ENCODE data around the gene VMO1.

Gene VMO1

GRCh38 chr17:4822835-4823234 is 36.7 kb upstream of the VMO1 start:
- H2BK15ac ChIP-seq (ENCODE audit: low read depth, poor library complexity, severe bottlenecking): no peak overlapping the region
- no peak overlapping the region for H3K18ac ChIP-seq (ENCODE audit: low read depth in 1 of 2, low read length in 2 of 2)
- H3K4me1 ChIP-seq (ENCODE audit: control insufficient read depth, insufficient read depth, low read depth, low read length): no peaks in the 10 kb centered on the region
- no peak overlapping the region for H3K9ac ChIP-seq (ENCODE audit: low read length)
- no peak overlapping the region for H4K91ac ChIP-seq (ENCODE audit: low read length)
- H3K79me1 ChIP-seq (replicated peaks; ENCODE audit: low read length, poor library complexity, severe bottlenecking): no peaks in the 10 kb centered on the region
- no peaks in the 10 kb centered on the region for H3K9me3 ChIP-seq (ENCODE audit: control insufficient read depth, low read length)
- no peak overlapping the region for H2BK12ac ChIP-seq (ENCODE audit: low read length in 2 of 2)
- H3K4me3 ChIP-seq (ENCODE audit: insufficient read depth in 1 of 2, low read depth in 1 of 2, low read length in 2 of 2): no peak overlapping the region
- H3K36me3 ChIP-seq (ENCODE audit: control insufficient read depth in 1 of 2, insufficient read depth in 2 of 2, low read depth in 1 of 2, low read length in 2 of 2): peaks cover 39 to 40% of the 10 kb centered on the region in 2 experiments
- H2BK120ac ChIP-seq (ENCODE audit: low read depth, low read length): no peak overlapping the region
- no peak overlapping the region for H2AFZ ChIP-seq (ENCODE audit: low read depth, low read length)
- H3K14ac ChIP-seq (ENCODE audit: low read length in 2 of 2): no peak overlapping the region
- no peaks in the 10 kb centered on the region for H3K27me3 ChIP-seq (ENCODE audit: control insufficient read depth in 1 of 2, insufficient read depth in 1 of 2, low read length in 2 of 2)
- H3K4ac ChIP-seq (ENCODE audit: low read depth in 1 of 2, low read length in 2 of 2): no peak overlapping the region
- H3K23ac ChIP-seq (ENCODE audit: low read length in 2 of 2): no peak overlapping the region
- H3K4me2 ChIP-seq (ENCODE audit: low read length, poor library complexity, severe bottlenecking): no peak overlapping the region
- DNase-seq: no peak
- no peak overlapping the region for H3K27ac ChIP-seq (ENCODE audit: low read length, poor library complexity, severe bottlenecking)
- no peak overlapping the region for H4K8ac ChIP-seq (ENCODE audit: low read length)
- WGBS: 92% methylated on average over 3 of the region's 3 CpGs
- no peak overlapping the region for H2AK5ac ChIP-seq (ENCODE audit: low read length, severe bottlenecking)
- no peak overlapping the region for H2BK5ac ChIP-seq (ENCODE audit: low read depth, low read length, poor library complexity, severe bottlenecking)

- Histone ChIP-seq H2AFZ (ENCODE audit: low read depth, low read length) (no peak overlapping the region), H2BK5ac (ENCODE audit: low read depth, low read length, poor library complexity, severe bottlenecking) (no peak overlapping the region), H3K36me3 (ENCODE audit: control insufficient read depth in 1 of 2, insufficient read depth in 2 of 2, low read depth in 1 of 2, low read length in 2 of 2) (peaks cover 67 to 69% of the 10 kb centered on the region in 2 experiments), H3K4me2 (ENCODE audit: low read length, poor library complexity, severe bottlenecking) (no peak overlapping the region), H3K4me3 (ENCODE audit: insufficient read depth in 1 of 2, low read depth in 1 of 2, low read length in 2 of 2) (no peak overlapping the region), H3K9me3 (ENCODE audit: control insufficient read depth, low read length) (no peaks in the 10 kb centered on the region), H3K27ac (ENCODE audit: low read length, poor library complexity, severe bottlenecking) (no peak overlapping the region), H3K4me1 (ENCODE audit: control insufficient read depth, insufficient read depth, low read depth, low read length) (no peaks in the 10 kb centered on the region), H4K91ac (ENCODE audit: low read length) (no peak overlapping the region), H3K79me1 (replicated peaks; ENCODE audit: low read length, poor library complexity, severe bottlenecking) (peaks cover 2% of the 10 kb centered on the region), H3K9ac (ENCODE audit: low read length) (no peak overlapping the region), H2BK120ac (ENCODE audit: low read depth, low read length) (no peak overlapping the region), H3K27me3 (ENCODE audit: control insufficient read depth in 1 of 2, insufficient read depth in 1 of 2, low read length in 2 of 2) (no peaks in the 10 kb centered on the region), H2AK5ac (ENCODE audit: low read length, severe bottlenecking) (no peak overlapping the region), H3K4ac (ENCODE audit: low read depth in 1 of 2, low read length in 2 of 2) (no peak overlapping the region), H2BK12ac (ENCODE audit: low read length in 2 of 2) (no peak overlapping the region), H3K14ac (ENCODE audit: low read length in 2 of 2) (no peak overlapping the region), H3K18ac (ENCODE audit: low read depth in 1 of 2, low read length in 2 of 2) (no peak overlapping the region), H4K8ac (ENCODE audit: low read length) (no peak overlapping the region), H2BK15ac (ENCODE audit: low read depth, poor library complexity, severe bottlenecking) (no peak overlapping the region), H3K23ac (ENCODE audit: low read length in 2 of 2) (no peak overlapping the region)
- WGBS: 82% methylated on average over 12 of the region's 12 CpGs
- no peak for DNase-seq
Measured at GRCh38 chr17:4818276-4818675, 32.1 kb upstream of the VMO1 start.

GRCh38 chr17:4816826-4817225 is 30.7 kb upstream of the VMO1 start:
- Histone ChIP-seq H4K8ac (ENCODE audit: low read length) (no peak overlapping the region), H3K14ac (ENCODE audit: low read length in 2 of 2) (no peak overlapping the region), H2BK120ac (ENCODE audit: low read depth, low read length) (no peak overlapping the region), H3K27me3 (ENCODE audit: control insufficient read depth in 1 of 2, insufficient read depth in 1 of 2, low read length in 2 of 2) (no peaks in the 10 kb centered on the region), H2BK12ac (ENCODE audit: low read length in 2 of 2) (no peak overlapping the region), H3K18ac (ENCODE audit: low read depth in 1 of 2, low read length in 2 of 2) (no peak overlapping the region), H2AFZ (ENCODE audit: low read depth, low read length) (no peak overlapping the region), H3K27ac (ENCODE audit: low read length, poor library complexity, severe bottlenecking) (no peak overlapping the region), H3K23ac (ENCODE audit: low read length in 2 of 2) (no peak overlapping the region), H3K4me1 (ENCODE audit: control insufficient read depth, insufficient read depth, low read depth, low read length) (no peaks in the 10 kb centered on the region), H2AK5ac (ENCODE audit: low read length, severe bottlenecking) (no peak overlapping the region), H3K36me3 (ENCODE audit: control insufficient read depth in 1 of 2, insufficient read depth in 2 of 2, low read depth in 1 of 2, low read length in 2 of 2) (peaks cover 58 to 60% of the 10 kb centered on the region in 2 experiments), H3K4me3 (ENCODE audit: insufficient read depth in 1 of 2, low read depth in 1 of 2, low read length in 2 of 2) (no peak overlapping the region), H2BK15ac (ENCODE audit: low read depth, poor library complexity, severe bottlenecking) (no peak overlapping the region), H2BK5ac (ENCODE audit: low read depth, low read length, poor library complexity, severe bottlenecking) (no peak overlapping the region), H3K9me3 (ENCODE audit: control insufficient read depth, low read length) (no peaks in the 10 kb centered on the region), H3K9ac (ENCODE audit: low read length) (no peak overlapping the region), H3K4ac (ENCODE audit: low read depth in 1 of 2, low read length in 2 of 2) (no peak overlapping the region), H3K4me2 (ENCODE audit: low read length, poor library complexity, severe bottlenecking) (no peak overlapping the region), H3K79me1 (replicated peaks; ENCODE audit: low read length, poor library complexity, severe bottlenecking) (peaks cover 2% of the 10 kb centered on the region), H4K91ac (ENCODE audit: low read length) (no peak overlapping the region)
- no peak for DNase-seq
- 97% methylated on average over 13 of the region's 13 CpGs for WGBS

GRCh38 chr17:4815043-4815675 is 29.0 kb upstream of the VMO1 start:
- no peak overlapping the region for H2BK120ac ChIP-seq (ENCODE audit: low read depth, low read length)
- no peaks in the 10 kb centered on the region for H3K9me3 ChIP-seq (ENCODE audit: control insufficient read depth, low read length)
- H3K27me3 ChIP-seq (ENCODE audit: control insufficient read depth in 1 of 2, insufficient read depth in 1 of 2, low read length in 2 of 2): no peaks in the 10 kb centered on the region
- H3K4ac ChIP-seq (ENCODE audit: low read depth in 1 of 2, low read length in 2 of 2): no peak overlapping the region
- H3K4me2 ChIP-seq (ENCODE audit: low read length, poor library complexity, severe bottlenecking): no peak overlapping the region
- H2BK12ac ChIP-seq (ENCODE audit: low read length in 2 of 2): no peak overlapping the region
- peaks cover 62 to 63% of the 10 kb centered on the region in 2 experiments for H3K36me3 ChIP-seq (ENCODE audit: control insufficient read depth in 1 of 2, insufficient read depth in 2 of 2, low read depth in 1 of 2, low read length in 2 of 2)
- no peaks in the 10 kb centered on the region for H3K4me1 ChIP-seq (ENCODE audit: control insufficient read depth, insufficient read depth, low read depth, low read length)
- no peak overlapping the region for H2AFZ ChIP-seq (ENCODE audit: low read depth, low read length)
- no peak overlapping the region for H4K8ac ChIP-seq (ENCODE audit: low read length)
- no peak overlapping the region for H3K23ac ChIP-seq (ENCODE audit: low read length in 2 of 2)
- H3K9ac ChIP-seq (ENCODE audit: low read length): no peak overlapping the region
- no peak for DNase-seq
- peaks cover 2% of the 10 kb centered on the region for H3K79me1 ChIP-seq (replicated peaks; ENCODE audit: low read length, poor library complexity, severe bottlenecking)
- H4K91ac ChIP-seq (ENCODE audit: low read length): no peak overlapping the region
- no peak overlapping the region for H3K14ac ChIP-seq (ENCODE audit: low read length in 2 of 2)
- WGBS: 91% methylated on average over 7 of the region's 7 CpGs
- no peak overlapping the region for H3K27ac ChIP-seq (ENCODE audit: low read length, poor library complexity, severe bottlenecking)
- no peak overlapping the region for H2BK5ac ChIP-seq (ENCODE audit: low read depth, low read length, poor library complexity, severe bottlenecking)
- H2BK15ac ChIP-seq (ENCODE audit: low read depth, poor library complexity, severe bottlenecking): no peak overlapping the region
- no peak overlapping the region for H3K18ac ChIP-seq (ENCODE audit: low read depth in 1 of 2, low read length in 2 of 2)
- no peak overlapping the region for H3K4me3 ChIP-seq (ENCODE audit: insufficient read depth in 1 of 2, low read depth in 1 of 2, low read length in 2 of 2)
- no peak overlapping the region for H2AK5ac ChIP-seq (ENCODE audit: low read length, severe bottlenecking)

All from mesenchymal stem cell (in vitro differentiated cells and primary cell).